NOMO-1 (cell line): Measurements from ENCODE around the gene BAZ2B.
A peak's percentile ranks its signal among the peaks of the same experiment; 100 is the strongest.
"Not testable (repeated sequence)": the region's sequence is repeated elsewhere in the genome, so short reads cannot be mapped to it uniquely, and the experiment has no call there.

Experiments
- DNase-seq, 2 experiments: peaks; one replicate each; lab custom pipeline; 2025; ENCODE audit not compliant: unreplicated experiment in 2 of 2; lab: John Stamatoyannopoulos, UW

BAZ2B gene

GRCh38 chr2:159438720-159439353 is 177.5 kb downstream of the BAZ2B start:
- no peak for DNase-seq

- no peak for DNase-seq
These were observed 178.1 kb downstream of the BAZ2B start for GRCh38 chr2:159438284-159438683.

DNA sequence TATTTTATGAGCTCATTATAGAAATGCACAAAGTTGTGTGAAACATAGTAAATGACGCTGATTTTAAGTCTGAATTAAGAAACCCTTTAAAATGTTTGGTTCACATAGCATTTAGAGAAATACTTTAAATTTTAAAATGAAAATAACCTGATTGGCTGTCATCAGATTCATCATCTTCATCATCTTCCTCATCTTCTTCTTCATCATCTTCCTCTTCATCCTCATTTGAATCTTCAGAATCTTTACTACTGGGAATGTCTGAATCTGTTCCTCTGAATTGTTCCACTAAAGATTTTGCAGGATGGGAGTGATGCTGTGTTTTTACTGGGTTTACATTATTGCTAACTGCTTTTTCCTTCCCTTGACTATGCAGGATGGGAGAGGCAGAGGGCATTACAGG is 183.7 kb downstream of the BAZ2B start:
- DNase-seq = no peak

GRCh38 chr2:159427048-159427447 is 189.3 kb downstream of the BAZ2B start:
- no peak for DNase-seq

DNA sequence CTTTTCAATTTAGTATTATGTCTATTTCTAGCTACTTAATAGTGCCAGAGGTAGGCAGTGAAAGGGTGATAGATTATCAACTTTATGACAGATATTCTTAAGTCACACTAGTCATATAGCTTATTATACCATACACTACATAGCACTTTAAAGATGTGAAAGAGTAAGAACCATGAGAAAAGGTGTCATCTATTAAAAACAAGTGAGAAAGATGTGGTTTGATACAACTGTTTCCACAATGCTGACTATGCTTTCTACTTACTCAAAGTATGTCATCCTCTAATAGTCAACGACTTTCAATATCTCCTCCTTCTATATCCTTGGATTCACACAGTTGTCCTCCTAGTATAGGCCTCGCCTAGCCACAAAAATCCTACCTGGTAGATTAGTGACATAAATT is 196.9 kb downstream of the BAZ2B start:
- DNase-seq = no peak

GRCh38 chr2:159411460-159411859 is 204.9 kb downstream of the BAZ2B start:
- DNase-seq = no peak

DNA sequence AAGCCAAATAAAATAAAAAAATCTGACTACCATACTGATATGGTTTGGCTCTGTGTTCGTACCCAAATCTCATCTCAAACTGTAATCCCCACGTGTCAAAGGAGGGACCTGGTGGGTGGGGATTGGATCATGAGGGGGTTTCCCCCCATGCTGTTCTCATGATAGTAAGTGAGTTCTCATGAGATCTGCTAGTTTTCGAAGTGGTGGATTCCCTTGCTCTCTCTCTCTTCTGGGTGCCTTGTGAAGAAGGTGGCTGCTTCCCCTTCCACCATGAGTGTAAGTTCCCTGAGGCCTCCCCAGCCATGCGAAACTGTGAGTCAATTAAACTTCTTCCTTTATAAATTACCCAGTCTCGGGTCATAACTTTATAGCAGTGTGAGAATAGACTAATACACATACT is 206.1 kb downstream of the BAZ2B start:
- no peak for DNase-seq

DNA sequence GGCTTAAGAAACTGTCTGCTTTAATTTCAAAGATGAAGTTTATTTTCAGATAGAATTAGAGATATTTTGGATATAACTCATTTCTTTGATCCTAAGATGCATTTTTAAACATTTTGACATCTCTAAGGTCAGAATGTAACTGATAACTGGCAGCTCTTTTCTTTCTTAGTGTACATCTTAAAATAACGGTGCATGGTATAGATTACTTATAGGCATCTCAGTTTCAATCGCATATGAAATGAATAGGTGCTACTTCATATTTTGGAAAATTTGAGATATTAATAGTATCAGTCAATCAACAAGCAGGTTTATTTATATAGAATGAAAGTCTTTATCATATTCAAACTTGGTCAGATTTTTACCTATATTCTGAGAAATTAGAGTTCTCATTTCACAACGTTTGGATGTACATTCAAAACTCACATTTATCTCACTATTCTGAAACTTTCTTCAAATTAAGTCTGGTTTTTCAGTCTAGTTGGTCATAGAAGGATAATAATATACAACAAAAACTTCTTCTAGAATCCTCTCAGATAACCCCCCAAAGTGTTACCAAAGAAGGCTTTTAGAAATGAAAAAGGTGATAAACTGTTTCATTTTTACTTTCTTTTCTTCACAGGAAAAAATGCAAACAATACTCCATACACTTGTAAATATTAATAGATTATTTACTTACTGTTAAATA is 207.1 kb downstream of the BAZ2B start:
- no peak for DNase-seq

DNA sequence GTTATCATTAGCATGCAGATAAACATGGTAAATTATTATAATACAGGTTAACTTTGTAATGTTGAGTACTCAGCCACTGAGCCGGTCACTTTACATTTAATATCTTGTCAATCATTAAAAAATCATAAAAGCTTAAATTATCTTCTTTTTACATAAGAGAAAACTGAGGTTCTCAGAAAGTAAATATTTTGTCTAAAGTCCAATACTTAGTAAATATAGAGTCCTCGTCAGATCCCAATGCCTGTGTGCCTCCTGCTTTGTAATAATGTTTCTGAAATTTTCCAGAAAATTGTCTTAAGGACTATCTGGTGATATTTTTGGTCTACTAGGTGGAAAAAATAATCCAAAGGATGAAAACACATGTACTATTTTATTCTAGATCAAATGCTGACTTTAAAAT is 213.6 kb downstream of the BAZ2B start:
- DNase-seq = no peak

- DNase-seq = not testable (repeated sequence)
These were observed 214.2 kb downstream of the BAZ2B start for GRCh38 chr2:159402160-159402559.

- DNase-seq = no peak
These were observed 216.5 kb downstream of the BAZ2B start for GRCh38 chr2:159399716-159400415.

DNA sequence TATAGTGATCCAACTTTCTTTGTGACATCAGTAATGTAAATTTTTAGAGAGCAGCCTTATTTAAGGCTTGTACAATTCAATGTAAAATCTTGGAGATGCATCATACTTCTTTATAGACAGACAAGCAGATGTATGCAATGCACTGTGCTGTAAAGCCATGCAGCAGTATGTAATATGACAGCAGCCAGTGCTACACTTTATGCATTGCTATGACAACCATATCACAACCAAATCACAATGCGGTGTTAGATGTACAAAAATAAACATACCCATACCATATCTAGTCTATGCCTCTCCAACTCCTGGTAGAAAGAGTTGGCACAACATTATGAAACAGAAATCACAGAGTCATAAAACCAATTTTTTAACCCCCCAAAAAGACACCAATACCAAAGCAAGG is 219.5 kb downstream of the BAZ2B start:
- DNase-seq = no peak

GRCh38 chr2:159382447-159383028 is 233.8 kb downstream of the BAZ2B start:
- no peak for DNase-seq

GRCh38 chr2:159381574-159381973 is 234.8 kb downstream of the BAZ2B start:
- DNase-seq = no peak

GRCh38 chr2:159380685-159381239 is 235.6 kb downstream of the BAZ2B start:
- DNase-seq = no peak

DNA sequence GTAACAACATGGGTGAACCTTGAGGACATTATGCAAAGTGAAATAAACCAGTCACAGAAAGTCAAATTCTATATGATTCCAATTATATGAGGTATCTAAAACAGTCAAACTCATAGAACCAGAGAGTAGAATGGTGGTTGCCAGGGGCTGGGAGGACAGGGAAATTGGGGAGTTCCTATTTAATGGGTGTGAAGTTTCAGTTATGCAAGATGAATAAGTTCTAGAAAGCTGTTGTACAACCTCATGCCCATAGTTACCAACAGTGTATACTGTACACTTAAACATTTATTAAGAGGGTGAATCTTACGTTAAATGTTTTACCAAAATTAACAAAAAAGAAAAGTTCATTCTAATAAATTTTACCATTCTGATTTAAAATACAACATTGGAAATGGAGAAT is 237.2 kb downstream of the BAZ2B start:
- DNase-seq = no peak

DNA sequence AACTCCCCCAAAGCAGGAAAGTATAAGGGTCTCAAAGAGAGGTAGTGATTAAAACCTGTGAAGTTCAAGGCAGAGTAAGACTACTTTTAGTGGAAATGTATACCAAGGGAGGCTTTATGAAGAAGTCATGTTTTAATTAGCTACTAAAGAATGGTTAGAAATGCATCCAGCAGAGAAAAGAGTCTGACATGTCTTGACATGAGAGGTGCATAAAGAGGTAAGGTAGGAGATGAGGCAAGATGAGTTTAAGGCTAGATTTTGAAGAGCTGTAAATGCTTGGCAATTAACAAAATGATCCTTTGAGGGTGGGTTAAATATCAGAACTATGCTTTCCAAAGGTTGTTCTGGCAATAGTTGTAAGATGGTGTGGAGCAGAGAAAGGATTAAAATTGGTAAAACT is 241.1 kb downstream of the BAZ2B start:
- DNase-seq = no peak

- DNase-seq = no peak
These were observed 244.8 kb downstream of the BAZ2B start for GRCh38 chr2:159371506-159371905.

GRCh38 chr2:159366538-159366937 is 249.8 kb downstream of the BAZ2B start:
- DNase-seq = no peak

DNA sequence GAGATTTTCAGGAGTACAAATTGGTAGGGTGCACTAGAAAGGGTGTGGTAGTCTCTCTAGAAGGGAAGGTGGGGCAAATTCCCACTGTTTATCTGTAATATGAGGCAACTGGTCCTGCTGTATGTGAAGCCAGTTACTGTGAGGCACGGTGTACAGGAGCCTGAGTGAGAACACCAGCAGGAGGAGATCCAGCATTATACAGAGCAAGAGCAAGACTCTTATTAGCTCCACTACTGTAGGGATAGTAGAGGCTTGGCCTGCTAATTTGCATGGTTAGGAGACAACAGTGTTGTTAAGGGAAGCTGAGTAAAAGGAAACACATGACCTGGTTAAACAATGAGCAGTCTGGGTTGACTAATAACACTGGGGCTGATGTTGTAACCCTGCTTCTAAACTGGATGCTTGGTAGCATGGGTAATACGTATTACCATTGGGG is 253.5 kb downstream of the BAZ2B start:
- peak in 1 of 2 experiments; percentile 30 for DNase-seq

DNA sequence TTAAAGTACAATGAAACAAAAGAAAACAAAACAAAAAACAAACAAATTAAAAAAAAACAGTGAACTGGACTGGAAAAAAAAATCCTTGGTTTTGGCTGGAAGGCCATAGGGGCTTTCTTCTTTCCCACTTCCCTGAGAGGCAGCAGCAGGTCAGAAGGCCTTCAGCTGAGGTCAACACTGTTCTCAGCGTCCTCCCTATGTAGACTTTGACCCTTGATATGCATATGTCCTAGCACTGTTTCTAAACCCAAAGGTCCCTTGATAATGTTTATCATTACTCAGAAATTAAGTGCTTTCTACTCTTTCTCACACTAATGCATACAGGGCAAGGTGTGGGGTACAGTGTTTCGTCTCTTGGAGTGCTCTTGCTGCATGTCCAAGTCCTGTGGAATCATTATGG is 254.3 kb downstream of the BAZ2B start:
- DNase-seq = no peak
